ENCODE measurements around the gene HAS3.

HAS3 gene

GRCh38 chr16:69116906-69117305 lies 11.5 kb downstream of the HAS3 start (continued):
- no peak for TF ChIP-seq ZNF518A (tag by site-specific recombination; conservative IDR thresholded peaks at IDR 0.05; ENCODE audit: low read depth)
- TF ChIP-seq SCRT1 (tag by site-specific recombination; IDR thresholded peaks at IDR 0.05; ENCODE audit: borderline replicate concordance): no peak
- no peak for TF ChIP-seq ZNF223 (tag by site-specific recombination; IDR thresholded peaks at IDR 0.05)
- no peak for TF ChIP-seq ZSCAN16 (tag by site-specific recombination; IDR thresholded peaks at IDR 0.05)
- no peak for TF ChIP-seq ZNF24 (tag by site-specific recombination; IDR thresholded peaks at IDR 0.05)

GRCh38 chr16:69118468-69118867 lies 13.0 kb downstream of the HAS3 start:
- no peak overlapping the region for H3K4me3 ChIP-seq (ENCODE audit: low read depth, low read length)
- TF ChIP-seq ZNF398 (tag by site-specific recombination; IDR thresholded peaks at IDR 0.05): no peak
- no peak for TF ChIP-seq ZNF148 (tag by site-specific recombination; IDR thresholded peaks at IDR 0.05; ENCODE audit: borderline replicate concordance)
- TF ChIP-seq ZNF677 (tag by site-specific recombination; IDR thresholded peaks at IDR 0.05): no peak
- no peak for TF ChIP-seq ZNF248 (tag by site-specific recombination; IDR thresholded peaks at IDR 0.05)
- TF ChIP-seq ZNF221 (tag by site-specific recombination; IDR thresholded peaks at IDR 0.05; ENCODE audit: borderline replicate concordance): no peak
- TF ChIP-seq ZBTB8A (tag by site-specific recombination; IDR thresholded peaks at IDR 0.05): no peak
- TF ChIP-seq ZEB2 (tag by site-specific recombination; IDR thresholded peaks at IDR 0.05): no peak
- no peak for TF ChIP-seq ZNF580 (tag by site-specific recombination; IDR thresholded peaks at IDR 0.05)
- no peak for TF ChIP-seq ZNF274 (IDR thresholded peaks at IDR 0.05; ENCODE audit: low read length)
- no peak for TF ChIP-seq ZNF274 (tag by site-specific recombination; IDR thresholded peaks at IDR 0.05; ENCODE audit: borderline replicate concordance)
- no peak for TF ChIP-seq ZNF596 (tag by site-specific recombination; IDR thresholded peaks at IDR 0.05)
- ChIA-PET POLR2A (no interaction called here), CTCF (interaction anchor here (0.5 to 1.2 kb wide), 3 partner anchors 214 to 528 kb away, joined by 3 read pairs; no protein-coding TSS in a partner anchor)
- H3K9me3 ChIP-seq (ENCODE audit: control insufficient read depth, insufficient read depth, low read depth, low read length): no peaks in the 10 kb centered on the region
- H3K27ac ChIP-seq (ENCODE audit: extremely low read depth, low read depth, low read length): no peak overlapping the region
- no peaks in the 10 kb centered on the region for H3K4me1 ChIP-seq (ENCODE audit: control insufficient read depth, insufficient read depth, low read length)
- peaks cover 0 to 82% of the 10 kb centered on the region in 2 experiments; a peak in 2 of 3 replicates for H3K36me3 ChIP-seq (ENCODE audit: control insufficient read depth in 2 of 2, insufficient read depth in 1 of 2, low read length in 2 of 2)
